Stimulated activated CD8-positive, alpha-beta memory T cell treated with anti-CD3 and anti-CD28 coated beads, Interleukin-12 subunit alpha, Interleukin-12 subunit beta, amount 100 ng/mL, for 4 hours (primary cell): Measurements from ENCODE around the gene CNTF.
A peak's percentile ranks its signal among the peaks of the same experiment; 100 is the strongest.
"Not testable (repeated sequence)": the region's sequence is repeated elsewhere in the genome, so short reads cannot be mapped to it uniquely, and the experiment has no call there.

Experiments
- DNase-seq: peaks from one replicate; pipeline ENCODE4 v3.0.0-alpha.2; 2020; ENCODE audit warnings: low read depth

CNTF gene

GRCh38 chr11:58622344-58622743, at the start of gene CNTF:
CNTF (plus strand) TSS chr11:58622665; CDS start chr11:58622753, 88 bp downstream.
- DNase-seq: no peak

GRCh38 chr11:58572906-58573305, 49.6 kb upstream of the CNTF start:
- DNase-seq: not testable (repeated sequence)

- DNase-seq: peak; percentile 29
Measured at GRCh38 chr11:58573451-58574104, 48.9 kb upstream of the CNTF start.

- DNase-seq: no peak
Measured at GRCh38 chr11:58574881-58575280, 47.6 kb upstream of the CNTF start.

- DNase-seq: peak; percentile 19
Measured at GRCh38 chr11:58575377-58576020, 47.0 kb upstream of the CNTF start, which contains the start of gene LPXN. LPXN (minus strand) TSS chr11:58575856; CDS start chr11:58575772, 84 bp downstream.

GRCh38 chr11:58576887-58577471, 45.5 kb upstream of the CNTF start:
- DNase-seq: no peak

GRCh38 chr11:58577555-58578135, 44.8 kb upstream of the CNTF start:
- DNase-seq: peak; percentile 66

GRCh38 chr11:58578136-58578634, 44.3 kb upstream of the CNTF start:
- DNase-seq: peak; percentile 85

- DNase-seq: peak; percentile 94
Measured at GRCh38 chr11:58578635-58579191, 43.8 kb upstream of the CNTF start, which contains the start of gene ZFP91. ZFP91 (plus strand) TSS chr11:58579063; CDS start chr11:58579282, 219 bp downstream.

- peak; percentile 84 for DNase-seq
Measured at GRCh38 chr11:58579192-58580129, 43.0 kb upstream of the CNTF start.

- no peak for DNase-seq
Measured at GRCh38 chr11:58580311-58580710, 42.2 kb upstream of the CNTF start.

- no peak for DNase-seq
Measured at GRCh38 chr11:58582437-58582836, 40.0 kb upstream of the CNTF start.

GRCh38 chr11:58586998-58587397, 35.5 kb upstream of the CNTF start:
- DNase-seq: no peak

- no peak for DNase-seq
Measured at GRCh38 chr11:58591659-58592058, 30.8 kb upstream of the CNTF start.

GRCh38 chr11:58592760-58593472, 29.5 kb upstream of the CNTF start:
- peak; percentile 24 for DNase-seq

GRCh38 chr11:58594826-58595225, 27.6 kb upstream of the CNTF start:
- no peak for DNase-seq

- DNase-seq: no peak
Measured at GRCh38 chr11:58596621-58597020, 25.8 kb upstream of the CNTF start.

- DNase-seq: no peak
Measured at GRCh38 chr11:58597486-58598144, 24.9 kb upstream of the CNTF start.

- DNase-seq: no peak
Measured at GRCh38 chr11:58600510-58600909, 22.0 kb upstream of the CNTF start.
